ENCODE measurements around the gene PKN1.

- no peak for TF ChIP-seq CTCF (IDR thresholded peaks at IDR 0.05)
- no peak for TF ChIP-seq EZH2 (IDR thresholded peaks at IDR 0.05; ENCODE audit: borderline replicate concordance, insufficient read depth, low read depth, low read length, poor library complexity, severe bottlenecking)
Measured at GRCh38 chr19:14511229-14511593, 78.1 kb downstream of the PKN1 start.

All from B cell (primary cell).